Measurements from ENCODE around the gene SPIB.
A peak's percentile ranks its signal among the peaks of the same experiment; 100 is the strongest.

The SPIB gene

GRCh38 chr19:50419022-50419579 lies 363 bp downstream of the SPIB start:
- Mint-ChIP-seq H3K4me3 (no peak overlapping the region), H3K4me1 (ENCODE audit: low read depth) (peaks cover 4% of the 10 kb centered on the region), H3K27me3 (ENCODE audit: low read depth) (peaks cover 12% of the 10 kb centered on the region), H3K27ac (peak overlapping the region; percentile 22), H3K9me3 (no peaks in the 10 kb centered on the region), H3K36me3 (ENCODE audit: low read depth) (peaks cover 9% of the 10 kb centered on the region)
- DNase-seq (ENCODE audit: low spot score) = no peak

DNA sequence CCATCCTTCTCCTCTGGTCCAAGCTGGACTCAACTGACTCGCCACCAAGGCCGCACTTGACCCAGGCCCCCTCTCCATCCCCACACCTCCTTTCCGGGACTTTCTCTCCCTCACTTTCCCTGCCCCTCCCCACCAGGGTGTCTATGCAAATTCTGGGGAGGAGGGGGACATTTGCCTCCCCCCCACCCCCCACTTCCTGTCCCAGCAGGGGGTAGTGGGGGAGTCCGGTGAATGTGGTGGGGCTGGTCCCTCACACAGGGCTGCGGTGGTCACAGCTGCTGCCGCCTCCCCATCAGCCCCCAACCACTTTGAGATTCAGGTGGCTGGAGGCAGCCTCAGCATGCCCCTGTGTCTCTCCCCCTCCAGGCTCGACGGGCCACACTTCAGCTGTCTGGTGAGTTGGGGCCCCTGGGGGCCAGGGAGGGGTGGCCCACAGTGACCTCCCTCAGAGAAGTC lies 870 bp downstream of the SPIB start:
- no peak overlapping the region for H3K4me3 Mint-ChIP-seq
- H3K27me3 Mint-ChIP-seq (ENCODE audit: low read depth) = peaks cover 12% of the 10 kb centered on the region
- peaks cover 5% of the 10 kb centered on the region for H3K36me3 Mint-ChIP-seq (ENCODE audit: low read depth)
- peaks cover 4% of the 10 kb centered on the region for H3K4me1 Mint-ChIP-seq (ENCODE audit: low read depth)
- H3K27ac Mint-ChIP-seq = no peak overlapping the region
- no peaks in the 10 kb centered on the region for H3K9me3 Mint-ChIP-seq
- no peak for DNase-seq (ENCODE audit: low spot score)

DNA sequence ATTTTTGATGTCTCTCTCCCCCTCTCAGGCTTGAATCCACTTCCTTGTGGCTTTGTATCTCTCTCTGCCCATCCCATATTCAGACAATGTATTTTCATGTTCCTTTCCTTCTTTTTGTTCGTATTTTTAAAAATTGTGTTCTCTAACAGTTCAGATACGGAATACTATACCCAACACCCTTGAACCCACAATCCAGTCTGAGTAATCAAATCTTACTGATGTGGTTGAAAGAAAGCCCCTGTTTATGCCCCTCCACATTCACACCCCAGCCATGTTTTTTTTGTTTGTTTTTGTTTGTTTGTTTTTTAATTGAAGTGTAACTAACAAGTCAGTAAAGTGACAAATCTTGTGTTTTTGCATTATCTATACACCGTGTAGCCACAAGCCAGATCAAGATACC lies 1.4 kb downstream of the SPIB start:
- Mint-ChIP-seq H3K36me3 (ENCODE audit: low read depth) (peaks cover 3% of the 10 kb centered on the region), H3K4me1 (ENCODE audit: low read depth) (peaks cover 4% of the 10 kb centered on the region), H3K9me3 (no peaks in the 10 kb centered on the region), H3K27ac (no peak overlapping the region), H3K4me3 (no peak overlapping the region), H3K27me3 (ENCODE audit: low read depth) (peaks cover 12% of the 10 kb centered on the region)
- DNase-seq (ENCODE audit: low spot score) = no peak

DNA sequence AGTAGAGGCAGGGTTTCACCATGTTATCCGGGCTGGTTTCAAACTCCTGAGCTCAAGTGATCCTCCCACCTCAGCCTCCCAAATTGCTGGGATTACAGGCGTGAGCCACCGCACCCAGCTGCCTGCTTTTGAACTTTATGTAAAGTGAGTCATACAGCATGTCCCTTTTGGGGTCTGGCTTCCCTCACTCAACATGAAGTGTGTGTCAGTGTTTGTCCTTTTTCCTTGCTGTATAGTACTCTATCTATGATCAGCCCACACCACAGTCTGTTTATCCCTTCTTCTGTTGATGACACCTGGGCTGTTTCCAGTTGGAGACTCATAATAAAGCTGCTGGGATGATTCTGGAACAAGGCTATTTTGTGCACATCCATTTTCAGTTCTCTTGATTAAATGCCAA lies 2.1 kb downstream of the SPIB start:
- no peak for DNase-seq (ENCODE audit: low spot score)
- Mint-ChIP-seq H3K4me3 (no peak overlapping the region), H3K36me3 (ENCODE audit: low read depth) (peaks cover 3% of the 10 kb centered on the region), H3K27ac (no peak overlapping the region), H3K4me1 (ENCODE audit: low read depth) (peaks cover 4% of the 10 kb centered on the region), H3K27me3 (ENCODE audit: low read depth) (peaks cover 12% of the 10 kb centered on the region), H3K9me3 (no peaks in the 10 kb centered on the region)

DNA sequence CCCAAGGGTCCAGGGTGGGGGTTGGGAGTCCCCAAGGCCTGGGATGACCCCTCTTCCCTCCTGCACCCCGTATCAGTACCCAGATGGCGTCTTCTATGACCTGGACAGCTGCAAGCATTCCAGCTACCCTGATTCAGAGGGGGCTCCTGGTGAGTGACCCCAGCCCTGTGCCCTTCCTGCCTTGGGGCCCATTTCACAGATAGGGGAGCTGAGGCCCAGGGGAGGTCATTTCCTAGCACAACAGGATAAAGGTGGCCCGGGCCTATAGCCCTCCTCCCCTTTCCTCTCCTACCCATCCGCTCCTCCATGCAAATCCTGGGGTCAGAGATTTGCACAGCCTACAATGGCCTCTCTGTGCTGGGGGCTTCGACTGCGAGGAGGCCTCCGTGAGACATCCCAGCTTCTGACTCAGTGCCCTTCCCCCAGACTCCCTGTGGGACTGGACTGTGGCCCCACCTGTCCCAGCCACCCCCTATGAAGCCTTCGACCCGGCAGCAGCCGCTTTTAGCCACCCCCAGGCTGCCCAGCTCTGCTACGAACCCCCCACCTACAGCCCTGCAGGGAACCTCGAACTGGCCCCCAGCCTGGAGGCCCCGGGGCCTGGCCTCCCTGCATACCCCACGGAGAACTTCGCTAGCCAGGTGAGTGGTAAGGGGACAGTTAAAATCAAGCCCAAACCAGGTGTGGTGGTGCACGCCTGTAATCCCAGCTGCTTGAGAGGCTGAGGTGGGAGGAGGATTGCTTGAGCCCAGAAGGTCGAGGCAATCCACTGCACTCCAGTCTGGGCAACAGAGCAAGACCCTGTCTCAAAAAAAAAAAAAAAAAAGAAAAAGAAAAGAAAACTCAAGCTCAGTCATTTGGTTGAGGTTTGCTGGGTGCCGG lies 3.9 kb downstream of the SPIB start:
- DNase-seq (ENCODE audit: low spot score) = no peak
- H3K27ac Mint-ChIP-seq = no peak overlapping the region
- peaks cover 4% of the 10 kb centered on the region for H3K4me1 Mint-ChIP-seq (ENCODE audit: low read depth)
- H3K4me3 Mint-ChIP-seq = no peak overlapping the region
- H3K9me3 Mint-ChIP-seq = no peaks in the 10 kb centered on the region
- H3K27me3 Mint-ChIP-seq (ENCODE audit: low read depth) = peaks cover 12% of the 10 kb centered on the region
- H3K36me3 Mint-ChIP-seq (ENCODE audit: low read depth) = peaks cover 3% of the 10 kb centered on the region

GRCh38 chr19:50423279-50424113 lies 4.8 kb downstream of the SPIB start:
- DNase-seq (ENCODE audit: low spot score) = no peak

GRCh38 chr19:50425581-50425980 lies 6.8 kb downstream of the SPIB start:
- Mint-ChIP-seq H3K36me3 (ENCODE audit: low read depth) (no peaks in the 10 kb centered on the region), H3K27ac (no peak overlapping the region), H3K9me3 (no peaks in the 10 kb centered on the region), H3K27me3 (ENCODE audit: low read depth) (peaks cover 5% of the 10 kb centered on the region), H3K4me1 (ENCODE audit: low read depth) (no peaks in the 10 kb centered on the region), H3K4me3 (no peak overlapping the region)
- no peak for DNase-seq (ENCODE audit: low spot score)

More at GRCh38 chr19:50423279-50424113, 4.8 kb downstream of the SPIB start:
- Mint-ChIP-seq H3K27ac (no peak overlapping the region), H3K4me1 (ENCODE audit: low read depth) (peaks cover 4% of the 10 kb centered on the region), H3K27me3 (ENCODE audit: low read depth) (peaks cover 12% of the 10 kb centered on the region), H3K4me3 (no peak overlapping the region), H3K9me3 (no peaks in the 10 kb centered on the region), H3K36me3 (ENCODE audit: low read depth) (peaks cover 3% of the 10 kb centered on the region)

DNA sequence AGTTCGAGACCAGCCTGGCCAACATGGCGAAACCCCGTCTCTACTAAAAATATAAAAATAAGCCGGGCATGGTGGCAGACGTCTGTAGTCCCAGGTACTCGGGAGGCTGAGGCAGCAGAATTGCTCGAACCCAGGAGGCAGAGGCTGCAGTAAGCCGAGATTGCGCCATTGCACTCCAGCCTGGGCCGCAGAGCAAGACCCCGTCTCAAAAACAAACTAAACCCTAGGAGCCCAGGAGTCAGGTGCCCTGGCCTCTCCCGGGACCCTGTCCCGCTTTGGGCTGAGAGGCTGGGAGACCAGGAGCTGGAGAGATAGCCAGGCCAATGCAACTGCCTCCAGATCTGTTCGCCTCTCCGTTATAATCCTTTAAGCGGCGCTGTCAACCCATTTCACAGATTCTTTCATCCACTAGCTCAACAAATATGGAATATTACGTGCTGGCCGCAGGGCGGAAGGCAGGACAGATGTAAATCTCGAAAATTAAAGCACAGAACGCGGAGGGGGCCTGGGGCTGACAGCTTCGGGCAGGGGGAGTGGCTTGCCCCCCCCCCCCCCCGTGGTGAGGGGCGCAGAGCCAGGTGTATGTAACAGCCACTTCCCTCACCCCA lies 8.7 kb downstream of the SPIB start:
- DNase-seq (ENCODE audit: low spot score) = no peak
- H3K27me3 Mint-ChIP-seq (ENCODE audit: low read depth) = peaks cover 9% of the 10 kb centered on the region
- no peaks in the 10 kb centered on the region for H3K9me3 Mint-ChIP-seq
- H3K4me1 Mint-ChIP-seq (ENCODE audit: low read depth) = peaks cover 10% of the 10 kb centered on the region
- H3K4me3 Mint-ChIP-seq = no peak overlapping the region
- H3K27ac Mint-ChIP-seq = no peak overlapping the region
- H3K36me3 Mint-ChIP-seq (ENCODE audit: low read depth) = no peaks in the 10 kb centered on the region

- Mint-ChIP-seq H3K4me1 (ENCODE audit: low read depth) (peaks cover 10% of the 10 kb centered on the region), H3K27ac (no peak overlapping the region)
These were observed 9.3 kb downstream of the SPIB start for GRCh38 chr19:50427997-50428425.

GRCh38 chr19:50428772-50429463 lies 10.2 kb downstream of the SPIB start:
- no peak for DNase-seq (ENCODE audit: low spot score)
- peaks cover 10% of the 10 kb centered on the region for H3K4me1 Mint-ChIP-seq (ENCODE audit: low read depth)

More at GRCh38 chr19:50427997-50428425, 9.3 kb downstream of the SPIB start:
- no peaks in the 10 kb centered on the region for H3K9me3 Mint-ChIP-seq
- H3K27me3 Mint-ChIP-seq (ENCODE audit: low read depth) = peaks cover 13% of the 10 kb centered on the region
- no peaks in the 10 kb centered on the region for H3K36me3 Mint-ChIP-seq (ENCODE audit: low read depth)
- H3K4me3 Mint-ChIP-seq = peak overlapping the region; percentile 18
- DNase-seq (ENCODE audit: low spot score) = peak; percentile 22

DNA sequence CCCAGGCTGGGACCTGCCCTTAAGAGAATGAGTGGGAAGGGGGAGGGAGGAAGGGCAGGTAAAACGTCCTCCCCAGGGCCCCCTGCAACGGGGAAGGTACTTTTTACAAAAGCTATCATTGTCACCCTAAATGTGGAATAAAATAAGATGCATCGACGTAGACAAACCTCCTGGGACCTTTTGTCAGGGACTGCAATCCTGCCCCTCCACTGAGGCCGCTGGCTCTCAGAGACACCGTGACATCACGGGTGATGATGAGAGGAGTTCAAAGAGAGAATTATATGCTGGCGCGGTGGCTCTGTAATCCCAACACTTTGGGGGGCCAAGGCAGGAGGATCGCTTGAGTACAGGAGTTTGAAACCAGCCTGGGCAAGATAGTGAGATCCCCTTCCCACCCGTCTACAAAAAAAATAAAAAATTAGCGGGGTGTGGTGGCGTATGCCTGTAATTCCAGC lies 12.2 kb downstream of the SPIB start:
- Mint-ChIP-seq H3K27me3 (ENCODE audit: low read depth) (peaks cover 24% of the 10 kb centered on the region), H3K4me3 (peak overlapping the region; percentile 88), H3K4me1 (ENCODE audit: low read depth) (peaks cover 10% of the 10 kb centered on the region), H3K27ac (no peak overlapping the region), H3K9me3 (no peaks in the 10 kb centered on the region), H3K36me3 (ENCODE audit: low read depth) (no peaks in the 10 kb centered on the region)
- DNase-seq (ENCODE audit: low spot score) = no peak

More at GRCh38 chr19:50428772-50429463, 10.2 kb downstream of the SPIB start:
- Mint-ChIP-seq H3K9me3 (no peaks in the 10 kb centered on the region), H3K27ac (no peak overlapping the region), H3K4me3 (no peak overlapping the region), H3K27me3 (ENCODE audit: low read depth) (peaks cover 19% of the 10 kb centered on the region), H3K36me3 (ENCODE audit: low read depth) (no peaks in the 10 kb centered on the region)

DNA sequence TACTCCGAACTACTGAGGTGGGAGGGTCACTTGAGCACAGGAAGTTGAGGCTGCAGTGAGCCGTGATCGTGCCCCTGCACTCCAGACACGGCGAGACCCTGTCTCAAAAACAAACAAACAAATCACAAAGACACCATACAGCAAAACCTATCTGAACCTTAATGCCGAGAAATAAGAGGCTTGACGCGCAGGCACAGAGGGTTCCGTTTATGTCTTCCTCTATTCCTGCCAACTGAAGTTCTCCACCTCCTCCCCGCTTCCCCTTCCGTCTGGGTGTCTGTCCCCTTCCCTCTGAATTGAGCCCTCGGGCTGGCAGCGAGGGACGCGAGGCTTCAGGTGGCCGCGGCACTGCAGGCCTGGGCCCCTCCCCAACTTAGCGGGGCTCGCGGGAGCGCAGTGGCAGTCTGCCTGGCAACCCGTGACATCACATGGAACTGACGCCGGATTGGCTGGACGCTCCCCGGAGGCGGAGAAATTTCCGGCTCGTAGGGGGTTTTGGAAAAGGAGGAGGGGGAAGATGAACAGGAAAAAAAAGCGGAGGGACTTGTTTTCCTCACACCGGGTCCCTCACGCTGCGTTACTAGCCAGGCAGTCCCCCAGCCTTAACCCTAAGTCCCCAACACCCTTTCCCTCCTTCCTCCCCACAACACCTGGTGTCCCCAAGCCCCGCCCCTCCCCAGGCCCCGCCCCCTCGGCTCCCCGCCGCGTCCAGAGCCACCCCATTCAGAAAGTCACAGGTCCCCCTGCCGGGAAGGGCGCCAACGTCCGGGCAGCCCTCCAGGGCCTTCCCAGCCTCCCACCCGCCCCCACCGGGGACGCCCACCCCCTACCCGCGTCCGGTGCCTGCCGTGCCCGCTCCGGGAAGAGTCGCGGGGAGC lies 12.8 kb downstream of the SPIB start:
- peaks cover 10% of the 10 kb centered on the region for H3K4me1 Mint-ChIP-seq (ENCODE audit: low read depth)
- peaks cover 24% of the 10 kb centered on the region for H3K27me3 Mint-ChIP-seq (ENCODE audit: low read depth)
- peak overlapping the region; percentile 89 for H3K27ac Mint-ChIP-seq
- H3K36me3 Mint-ChIP-seq (ENCODE audit: low read depth) = no peaks in the 10 kb centered on the region
- H3K4me3 Mint-ChIP-seq = peak overlapping the region; percentile 88
- no peaks in the 10 kb centered on the region for H3K9me3 Mint-ChIP-seq
- peak; percentile 82 for DNase-seq (ENCODE audit: low spot score)

Data from T-helper 2 cell treated with Interferon-gamma antibody and Interleukin-4, amounts not matched to agents 5 μg/mL and 100 μg/mL, for 36 hours (primary cell).